Upper lobe of left lung (tissue), 4 donors: ENCODE results near the gene AMZ2.
"Not testable (repeated sequence)": the region's sequence is repeated elsewhere in the genome, so short reads cannot be mapped to it uniquely, and the experiment has no call there.

Experiments used
- CTCF ChIP-seq, 6 experiments: fragments of 450-650 bp in 4 of 6; fragments of 200-600 bp in 2 of 6; sonication (generic) in 2 of 6; IDR thresholded peaks; one replicate each; pipeline ENCODE4 v1.5.1; 2016 to 2019; ENCODE audit warnings: antibody characterized with exemption in 6 of 6
- EP300 ChIP-seq, 4 donors: sonication (generic); formaldehyde crosslinking; IDR thresholded peaks; one replicate each; pipeline ENCODE4 v1.5.1; 2017; ENCODE audit warnings: antibody characterized with exemption in 4 of 4, control low read depth in 2 of 4
- POLR2A ChIP-seq, 4 donors: fragments of 450-650 bp; IDR thresholded peaks; one replicate each; pipeline ENCODE4 v1.5.1; 2016 to 2017; ENCODE audit warnings: antibody characterized with exemption in 4 of 4, mild to moderate bottlenecking in 2 of 4

DNA sequence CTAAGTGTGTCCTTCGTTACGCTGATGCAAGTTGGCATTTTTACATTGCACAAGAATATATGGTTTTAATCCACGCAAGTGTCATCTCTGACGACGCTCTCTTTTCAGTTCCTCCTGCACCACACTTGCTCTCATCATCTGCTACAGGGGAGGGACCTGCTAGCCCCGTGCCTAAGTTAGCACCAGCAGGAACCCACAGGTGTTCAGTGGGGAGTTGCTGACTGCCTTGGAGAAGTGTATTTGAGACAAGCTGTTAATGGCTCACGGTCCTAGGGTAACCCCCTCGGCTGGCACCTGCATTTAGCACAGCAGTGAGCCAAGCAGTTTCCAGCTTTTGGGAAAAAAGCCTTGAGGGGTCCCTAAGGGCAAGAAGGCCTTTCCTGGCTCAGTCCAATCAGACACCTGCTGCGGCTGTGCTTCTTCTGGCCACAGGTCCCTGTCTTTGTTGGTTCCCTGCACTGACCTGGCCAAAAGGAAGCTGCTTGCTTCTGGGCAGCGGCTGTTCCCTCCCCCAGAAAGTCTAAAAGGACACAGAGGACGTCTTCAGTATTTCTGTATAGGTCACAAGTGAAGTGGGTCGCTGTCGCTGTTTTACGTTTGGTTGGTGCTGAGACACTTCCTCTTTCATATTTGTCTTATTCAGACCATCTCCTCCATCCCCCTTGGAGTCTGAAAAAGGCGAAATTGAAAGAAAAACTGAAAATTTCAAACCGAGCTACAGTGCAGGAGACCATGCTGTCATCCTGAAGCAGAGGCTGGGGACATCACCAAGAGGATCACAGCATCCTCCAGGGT lies 10.3 kb upstream of the AMZ2 start:
- TF ChIP-seq CTCF (IDR thresholded peaks at IDR 0.05) = not testable (repeated sequence)
- TF ChIP-seq EP300 (IDR thresholded peaks at IDR 0.05) (peak in 2 of 4 donors; percentile 11 to 70), POLR2A (IDR thresholded peaks at IDR 0.05) (peak in 2 of 4 donors; percentile 9 to 79)
